Colonic mucosa (tissue), 4 donors: ENCODE measurements around the gene BIRC2. TPM values are rescaled to one million over a fixed set of nuclear protein-coding genes. Genes with fewer than 3 reads are reported as not detected.
"Not testable (repeated sequence)": the region's sequence is repeated elsewhere in the genome, so short reads cannot be mapped to it uniquely, and the experiment has no call there.

ENCODE experiments used
- DNase-seq: peaks from one replicate; pipeline ENCODE4 v3.0.0-alpha.2; 2020
- H3K27ac ChIP-seq: fragments of 200-600 bp; one replicate; pipeline ENCODE4 v1.8.0; 2021
- H3K27me3 ChIP-seq: fragments of 200-600 bp; one replicate; pipeline ENCODE4 v1.8.0; 2021
- H3K36me3 ChIP-seq: fragments of 200-600 bp; one replicate; pipeline ENCODE4 v1.8.0; 2021
- H3K4me1 ChIP-seq: fragments of 200-600 bp; one replicate; pipeline ENCODE4 v1.8.0; 2021; ENCODE audit warnings: mild to moderate bottlenecking
- H3K4me3 ChIP-seq: fragments of 200-600 bp; one replicate; pipeline ENCODE4 v1.8.0; 2021
- H3K9ac ChIP-seq, 2 donors: one replicate each; pipeline ENCODE4 v1.7.0; 2013; ENCODE audit warnings: control low read depth in 2 of 2, low read depth in 2 of 2, low read length in 2 of 2
- H3K9me3 ChIP-seq: fragments of 200-600 bp; one replicate; pipeline ENCODE4 v1.8.0; 2021
- CTCF ChIP-seq: fragments of 200-600 bp; IDR thresholded peaks from one replicate; pipeline ENCODE4 v1.8.0; 2022; ENCODE audit warnings: antibody characterized with exemption, mild to moderate bottlenecking
- intact Hi-C: fragments of 100-400 bp; cut with DNase I; formaldehyde crosslinking; loops from one replicate; pipeline ENCODE4 v1.14.1; 2022
- total RNA-seq, 2 donors: library from RNA; stranded (reverse); fragmentation: NEBNext Ultra II Directional in 1 of 2; extraction: Animal tissue kit (Norgen Biotek cat#: 25700) in 1 of 2; gene quantifications; one replicate each; pipeline ENCODE4 v1.2.1, GENCODE V29; 2021
- donor health status: healthy.
- donor health status: DM: no; HTN: no; CAD: no.
- donor health status: DM: no; HTN: no; CAD: no.

The BIRC2 gene
- total RNA-seq, result 10 to 100 TPM; 34.1 to 59.5 TPM

DNA sequence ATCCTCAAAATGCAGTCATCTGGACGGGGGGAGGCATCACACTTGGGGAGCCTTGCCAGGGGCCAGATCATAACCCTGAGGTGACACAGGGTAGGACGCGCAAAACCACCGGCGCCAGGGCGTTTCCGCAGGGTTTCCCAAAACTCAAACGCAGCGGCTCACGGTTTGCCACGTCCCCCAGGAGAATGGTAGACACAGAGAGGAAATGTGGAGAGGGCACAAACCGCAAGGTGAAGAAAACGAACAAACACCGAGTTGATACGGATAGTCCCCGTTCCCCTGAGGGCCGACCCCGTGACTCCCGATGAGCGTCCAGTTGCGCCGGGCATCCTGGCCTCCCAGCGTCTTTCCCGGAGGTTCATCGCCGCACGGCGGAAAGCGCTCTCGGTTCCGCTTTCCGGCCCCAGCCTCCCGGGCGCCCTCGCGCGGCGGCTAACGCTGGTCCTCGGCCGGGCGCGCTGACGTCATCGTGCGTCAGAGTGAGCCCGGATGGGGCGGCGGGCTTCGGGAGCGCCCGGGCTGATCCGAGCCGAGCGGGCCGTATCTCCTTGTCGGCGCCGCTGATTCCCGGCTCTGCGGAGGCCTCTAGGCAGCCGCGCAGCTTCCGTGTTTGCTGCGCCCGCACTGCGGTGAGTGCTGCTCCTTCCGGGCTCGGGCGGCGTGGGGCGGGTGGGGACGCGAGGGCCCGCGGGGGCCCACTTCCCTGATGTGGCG, at the start of gene BIRC2:
Gene BIRC2, plus strand, starts transcription at position 467 of the 714 bp plus-strand sequence. CDS start 2,641 bp downstream, outside the sequence.
- H3K4me3 ChIP-seq, result peak within 1 kb of the TSS; percentile 66
- intact Hi-C loops, result loop anchor here (10.0 kb wide), 1 partner anchor 318 kb away; no protein-coding TSS in a partner anchor

GRCh38 chr11:102300837-102301236, 46.2 kb upstream of the BIRC2 start:
- H3K9me3 ChIP-seq, H3K9ac ChIP-seq, H3K4me3 ChIP-seq, H3K27ac ChIP-seq, DNase-seq, H3K4me1 ChIP-seq, H3K27me3 ChIP-seq, intact Hi-C loops, H3K36me3 ChIP-seq: not testable (repeated sequence)

More for the DNA sequence above, at the start of gene BIRC2:
- Histone ChIP-seq H3K4me1 (no peaks in the 10 kb centered on the region), H3K36me3 (no peaks in the 10 kb centered on the region), H3K9me3 (no peaks in the 10 kb centered on the region), H3K27me3 (no peaks in the 10 kb centered on the region), H3K27ac (peak within 1 kb of the TSS; percentile 99), H3K9ac (peak within 1 kb of the TSS; percentile 84 to 97)
- peak; percentile 96 for DNase-seq
- TF ChIP-seq CTCF, result peak; percentile 64

GRCh38 chr11:102302241-102302640, 44.8 kb upstream of the BIRC2 start:
- H3K4me3 ChIP-seq, result no peak overlapping the region
- no peaks in the 10 kb centered on the region for H3K27me3 ChIP-seq
- DNase-seq, result no peak
- intact Hi-C loops, result no loop called here
- no peak for TF ChIP-seq CTCF
- no peaks in the 10 kb centered on the region for H3K9me3 ChIP-seq
- no peak overlapping the region for H3K9ac ChIP-seq
- H3K4me1 ChIP-seq, result no peaks in the 10 kb centered on the region
- no peak overlapping the region for H3K27ac ChIP-seq
- no peaks in the 10 kb centered on the region for H3K36me3 ChIP-seq

- Histone ChIP-seq H3K4me1 (no peaks in the 10 kb centered on the region), H3K4me3 (no peak overlapping the region), H3K27ac (no peak overlapping the region), H3K9me3 (no peaks in the 10 kb centered on the region), H3K36me3 (no peaks in the 10 kb centered on the region), H3K9ac (no peak overlapping the region), H3K27me3 (no peaks in the 10 kb centered on the region)
- intact Hi-C loops, result no loop called here
- no peak for DNase-seq
- TF ChIP-seq CTCF, result no peak
Measured at GRCh38 chr11:102304686-102305085, 42.3 kb upstream of the BIRC2 start.

GRCh38 chr11:102305352-102306047, 41.5 kb upstream of the BIRC2 start:
- H3K4me1 ChIP-seq, result no peaks in the 10 kb centered on the region
- peak overlapping the region; percentile 48 for H3K27ac ChIP-seq
- no peak for TF ChIP-seq CTCF
- H3K9me3 ChIP-seq, result no peaks in the 10 kb centered on the region
- peak overlapping the region in 1 of 2 donors; percentile 58 for H3K9ac ChIP-seq
- intact Hi-C loops, result no loop called here
- H3K36me3 ChIP-seq, result no peaks in the 10 kb centered on the region
- DNase-seq, result no peak
- H3K4me3 ChIP-seq, result no peak overlapping the region
- no peaks in the 10 kb centered on the region for H3K27me3 ChIP-seq
